B cell (primary cell): ENCODE measurements around the gene GLIS1.

ENCODE experiments used
- EZH2 ChIP-seq: IDR thresholded peaks from 2 replicates; pipeline ENCODE4 v1.6.1; 2012; ENCODE audit warnings: borderline replicate concordance, low read depth, mild to moderate bottlenecking, moderate library complexity, low read length; ENCODE audit not compliant: insufficient read depth, poor library complexity, severe bottlenecking
- TF ChIP-seq, protein P1 (sequence below): fragments of 200-600 bp; IDR thresholded peaks from one replicate; pipeline ENCODE4 v1.8.0; 2022; ENCODE audit warnings: antibody characterized with exemption, mild to moderate bottlenecking

DNA sequence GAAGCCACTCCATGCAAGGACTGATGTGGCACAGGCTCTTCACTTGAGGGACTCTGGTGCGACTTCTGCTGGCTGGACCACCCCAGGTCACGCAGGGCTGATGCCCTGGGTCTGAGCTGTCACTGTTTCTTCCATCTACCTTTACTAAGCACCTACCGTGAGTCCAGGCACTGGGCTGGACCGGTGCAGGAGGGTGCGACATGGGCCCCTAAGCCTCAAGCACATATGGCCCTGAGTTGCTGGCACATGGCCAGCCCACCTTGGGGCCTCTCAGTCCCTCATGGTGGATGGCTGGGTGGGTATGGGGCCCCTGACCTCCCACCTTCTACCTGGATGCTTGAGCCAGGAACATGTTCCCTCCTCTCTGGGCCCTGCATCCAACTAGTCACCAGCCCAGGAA lies 203.7 kb downstream of the GLIS1 start:
- TF ChIP-seq, protein P1, sequence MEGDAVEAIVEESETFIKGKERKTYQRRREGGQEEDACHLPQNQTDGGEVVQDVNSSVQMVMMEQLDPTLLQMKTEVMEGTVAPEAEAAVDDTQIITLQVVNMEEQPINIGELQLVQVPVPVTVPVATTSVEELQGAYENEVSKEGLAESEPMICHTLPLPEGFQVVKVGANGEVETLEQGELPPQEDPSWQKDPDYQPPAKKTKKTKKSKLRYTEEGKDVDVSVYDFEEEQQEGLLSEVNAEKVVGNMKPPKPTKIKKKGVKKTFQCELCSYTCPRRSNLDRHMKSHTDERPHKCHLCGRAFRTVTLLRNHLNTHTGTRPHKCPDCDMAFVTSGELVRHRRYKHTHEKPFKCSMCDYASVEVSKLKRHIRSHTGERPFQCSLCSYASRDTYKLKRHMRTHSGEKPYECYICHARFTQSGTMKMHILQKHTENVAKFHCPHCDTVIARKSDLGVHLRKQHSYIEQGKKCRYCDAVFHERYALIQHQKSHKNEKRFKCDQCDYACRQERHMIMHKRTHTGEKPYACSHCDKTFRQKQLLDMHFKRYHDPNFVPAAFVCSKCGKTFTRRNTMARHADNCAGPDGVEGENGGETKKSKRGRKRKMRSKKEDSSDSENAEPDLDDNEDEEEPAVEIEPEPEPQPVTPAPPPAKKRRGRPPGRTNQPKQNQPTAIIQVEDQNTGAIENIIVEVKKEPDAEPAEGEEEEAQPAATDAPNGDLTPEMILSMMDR: no peak
- TF ChIP-seq EZH2: no peak
